WTC11 (cell line): ENCODE measurements around the gene CHST11. TPM values are rescaled to one million over a fixed set of nuclear protein-coding genes. Genes with fewer than 3 reads are reported as not detected.

Experiments used
- ATAC-seq: fragments of 200-7000 bp; cut with Tn5 transposase; 2 replicates; pipeline ENCODE4 v1.10.0; 2021; ENCODE audit warnings: mild to moderate bottlenecking, moderate library complexity
- CTCF ChIA-PET: fragments of 300-600 bp; sonication (Branson Sonifier 250); formaldehyde crosslinking; loops from one replicate; lab custom pipeline; 2021; ENCODE audit warnings: antibody characterized with exemption; lab: Charles Lee
- POLR2A ChIA-PET: fragments of 350-600 bp; sonication (Branson Sonifier 250); formaldehyde crosslinking; loops from one replicate; lab custom pipeline; 2021; ENCODE audit warnings: antibody characterized with exemption; lab: Charles Lee
- DNase-seq: peaks from one replicate; pipeline ENCODE4 v3.0.0; 2021; ENCODE audit warnings: low spot score
- H3K27ac Mint-ChIP-seq: 2 replicates; pipeline ENCODE4 v1.8.0; 2021; ENCODE audit warnings: mixed read lengths
- H3K27me3 Mint-ChIP-seq: 2 replicates; pipeline ENCODE4 v1.8.0; 2021; ENCODE audit warnings: low read depth, mild to moderate bottlenecking, moderate library complexity, mixed read lengths
- H3K36me3 Mint-ChIP-seq: 2 replicates; pipeline ENCODE4 v1.8.0; 2021; ENCODE audit warnings: mixed read lengths
- H3K4me1 Mint-ChIP-seq: 2 replicates; pipeline ENCODE4 v1.8.0; 2022; ENCODE audit warnings: mixed read lengths
- H3K4me3 Mint-ChIP-seq: 2 replicates; pipeline ENCODE4 v1.8.0; 2021; ENCODE audit warnings: mild to moderate bottlenecking, moderate library complexity, mixed read lengths
- H3K9me3 Mint-ChIP-seq: 2 replicates; pipeline ENCODE4 v1.8.0; 2021; ENCODE audit warnings: mixed read lengths
- AR ChIP-seq: fragments of 250-450 bp; sonication (Bioruptor Pico); IDR thresholded peaks from 2 replicates; pipeline ENCODE4 v1.9.0; 2021; ENCODE audit warnings: mild to moderate bottlenecking
- ARID4B ChIP-seq: sonication (generic); formaldehyde crosslinking; IDR thresholded peaks from 2 replicates; pipeline ENCODE4 v1.8.0; 2023; ENCODE audit warnings: missing genetic modification reagents, mild to moderate bottlenecking, borderline replicate concordance
- ETV6 ChIP-seq: sonication (generic); formaldehyde crosslinking; IDR thresholded peaks from 2 replicates; pipeline ENCODE4 v1.8.1; 2022; ENCODE audit warnings: mild to moderate bottlenecking, missing genetic modification reagents
- FOXK1 ChIP-seq: sonication (generic); formaldehyde crosslinking; IDR thresholded peaks from 2 replicates; pipeline ENCODE4 v1.8.0; 2022; ENCODE audit warnings: mild to moderate bottlenecking, moderate library complexity, missing genetic modification reagents
- GTF2I ChIP-seq: fragments of 250-450 bp; sonication (Bioruptor Pico); conservative IDR thresholded peaks from 2 replicates; pipeline ENCODE4 v1.4.0; 2021; ENCODE audit warnings: mild to moderate bottlenecking
- HMGXB4 ChIP-seq: sonication (generic); formaldehyde crosslinking; IDR thresholded peaks from 2 replicates; pipeline ENCODE4 v1.8.1; 2023; ENCODE audit warnings: mild to moderate bottlenecking, moderate library complexity, missing genetic modification reagents
- JAZF1 ChIP-seq: fragments of 250-450 bp; sonication (Bioruptor Pico); IDR thresholded peaks from 2 replicates; pipeline ENCODE4 v1.9.0; 2021; ENCODE audit warnings: moderate library complexity, mild to moderate bottlenecking, inconsistent platforms
- MLX ChIP-seq: sonication (generic); formaldehyde crosslinking; IDR thresholded peaks from 2 replicates; pipeline ENCODE4 v1.8.1; 2023; ENCODE audit warnings: mild to moderate bottlenecking, missing genetic modification reagents, moderate library complexity
- MXD4 ChIP-seq: fragments of 250-450 bp; sonication (Bioruptor Pico); IDR thresholded peaks from 2 replicates; pipeline ENCODE4 v1.8.0; 2021; ENCODE audit warnings: mild to moderate bottlenecking, moderate library complexity, borderline replicate concordance
- NR1H2 ChIP-seq: sonication (generic); formaldehyde crosslinking; IDR thresholded peaks from 2 replicates; pipeline ENCODE4 v1.9.0; 2021; ENCODE audit warnings: mild to moderate bottlenecking, moderate library complexity, missing genetic modification reagents
- PRDM15 ChIP-seq: sonication (generic); formaldehyde crosslinking; IDR thresholded peaks from 2 replicates; pipeline ENCODE4 v1.8.0; 2022; ENCODE audit warnings: missing genetic modification reagents
- SMAD4 ChIP-seq: sonication (generic); formaldehyde crosslinking; IDR thresholded peaks from 2 replicates; pipeline ENCODE4 v1.8.0; 2022; ENCODE audit warnings: mild to moderate bottlenecking, missing genetic modification reagents
- SOX15 ChIP-seq: fragments of 250-450 bp; sonication (Bioruptor Pico); IDR thresholded peaks from 2 replicates; pipeline ENCODE4 v1.9.0; 2021; ENCODE audit warnings: mild to moderate bottlenecking
- ZNF281 ChIP-seq: sonication (generic); formaldehyde crosslinking; IDR thresholded peaks from 2 replicates; pipeline ENCODE4 v1.8.0; 2023; ENCODE audit warnings: mild to moderate bottlenecking, missing genetic modification reagents
- total RNA-seq: library from RNA; stranded (reverse); gene quantifications from 3 replicates; pipeline ENCODE4 v1.2.3, GENCODE V29; 2021

The CHST11 gene
- total RNA-seq, 1 experiment from 2014 or later, result 24.2 TPM

GRCh38 chr12:104469066-104469465 lies 12.3 kb downstream of the CHST11 start:
- no peak overlapping the region for H3K27ac Mint-ChIP-seq
- no peak for DNase-seq
- TF ChIP-seq MXD4 (no peak), SMAD4 (CRISPR knock-in tag) (no peak), GTF2I (no peak)
- no peaks in the 10 kb centered on the region for H3K9me3 Mint-ChIP-seq
- H3K4me3 Mint-ChIP-seq, result no peak overlapping the region
- CTCF ChIA-PET, result interaction anchor here (2.1 kb wide), 1 partner anchor 12 kb away, joined by 8 read pairs; the partner anchor contains the start of gene CHST11
- ATAC-seq, result no peak
- POLR2A ChIA-PET, result no interaction called here
- H3K36me3 Mint-ChIP-seq, result no peaks in the 10 kb centered on the region
- no peaks in the 10 kb centered on the region for H3K27me3 Mint-ChIP-seq
- peaks cover 35% of the 10 kb centered on the region for H3K4me1 Mint-ChIP-seq

- no peak; the same call in 1 of the 2 replicates for ATAC-seq
- Mint-ChIP-seq H3K9me3 (no peaks in the 10 kb centered on the region), H3K36me3 (no peaks in the 10 kb centered on the region), H3K4me1 (peaks cover 39% of the 10 kb centered on the region), H3K4me3 (no peak overlapping the region), H3K27ac (no peak overlapping the region), H3K27me3 (no peaks in the 10 kb centered on the region)
- ChIA-PET CTCF (interaction anchor here (2.1 kb wide), 1 partner anchor 12 kb away, joined by 8 read pairs; the partner anchor contains the start of gene CHST11), POLR2A (no interaction called here)
- no peak for DNase-seq
- TF ChIP-seq PRDM15 (CRISPR knock-in tag) (no peak), JAZF1 (CRISPR knock-in tag) (no peak), ARID4B (no peak), FOXK1 (CRISPR knock-in tag) (no peak), HMGXB4 (CRISPR knock-in tag) (no peak), MLX (CRISPR knock-in tag) (no peak)
These were observed 12.8 kb downstream of the CHST11 start for GRCh38 chr12:104469523-104469922.

- peaks cover 45% of the 10 kb centered on the region for H3K4me1 Mint-ChIP-seq
- H3K27me3 Mint-ChIP-seq, result no peaks in the 10 kb centered on the region
- TF ChIP-seq SOX15, result no peak
- TF ChIP-seq AR (CRISPR knock-in tag), result no peak
- no peak for TF ChIP-seq ETV6 (CRISPR knock-in tag)
- no peak for TF ChIP-seq NR1H2
- no peak for TF ChIP-seq ZNF281
- no peak for TF ChIP-seq MLX (CRISPR knock-in tag)
These were observed 13.8 kb downstream of the CHST11 start for GRCh38 chr12:104470521-104470920.

More at GRCh38 chr12:104470521-104470920, 13.8 kb downstream of the CHST11 start:
- CTCF ChIA-PET, result interaction anchor here (2.1 kb wide), 1 partner anchor 13 kb away, joined by 8 read pairs; the partner anchor contains the start of gene CHST11
- no peak overlapping the region for H3K4me3 Mint-ChIP-seq
- no peaks in the 10 kb centered on the region for H3K36me3 Mint-ChIP-seq
- POLR2A ChIA-PET, result no interaction called here
- no peak overlapping the region for H3K27ac Mint-ChIP-seq
- H3K9me3 Mint-ChIP-seq, result no peaks in the 10 kb centered on the region
- no peak for ATAC-seq
- DNase-seq, result no peak
